Suprapubic skin (tissue), 4 donors: ENCODE results near the gene CNOT1. TPM values are rescaled to one million over a fixed set of nuclear protein-coding genes. Genes with fewer than 3 reads are reported as not detected.

Experiments used
- DNase-seq, 2 donors: peaks; one replicate each; pipeline ENCODE4 v3.0.0-alpha.2; 2019; ENCODE audit warnings: low spot score in 2 of 2
- H3K27ac ChIP-seq: fragments of 200-600 bp; sonication (generic); one replicate; pipeline ENCODE4 v1.5.1; 2019
- H3K27me3 ChIP-seq: fragments of 200-600 bp; sonication (generic); one replicate; pipeline ENCODE4 v1.5.1; 2019
- H3K36me3 ChIP-seq: fragments of 200-600 bp; sonication (generic); one replicate; pipeline ENCODE4 v1.5.1; 2019
- H3K4me1 ChIP-seq: fragments of 200-600 bp; sonication (generic); one replicate; pipeline ENCODE4 v1.5.1; 2019
- H3K4me3 ChIP-seq: fragments of 200-600 bp; sonication (generic); one replicate; pipeline ENCODE4 v1.5.1; 2019; ENCODE audit warnings: mild to moderate bottlenecking
- H3K9me3 ChIP-seq: fragments of 200-600 bp; sonication (generic); one replicate; pipeline ENCODE4 v1.5.1; 2019
- CTCF ChIP-seq, 2 donors: fragments of 200-600 bp in 1 of 2; fragments of 450-650 bp in 1 of 2; sonication (generic) in 1 of 2; IDR thresholded peaks; one replicate each; pipeline ENCODE4 v1.5.1; 2016 to 2019; ENCODE audit warnings: antibody characterized with exemption in 2 of 2, mild to moderate bottlenecking in 1 of 2, moderate library complexity in 1 of 2
- EP300 ChIP-seq: sonication (generic); formaldehyde crosslinking; IDR thresholded peaks from one replicate; pipeline ENCODE4 v1.6.1; 2017; ENCODE audit warnings: antibody characterized with exemption
- POLR2A ChIP-seq, 2 donors: fragments of 450-650 bp; IDR thresholded peaks; one replicate each; pipeline ENCODE4 v1.6.1; 2017; ENCODE audit warnings: antibody characterized with exemption in 2 of 2, mild to moderate bottlenecking in 2 of 2, moderate library complexity in 2 of 2
- POLR2AphosphoS5 ChIP-seq, 3 donors: sonication (generic); formaldehyde crosslinking; IDR thresholded peaks; one replicate each; pipeline ENCODE4 v1.6.1; 2017; ENCODE audit warnings: antibody characterized with exemption in 3 of 3
- WGBS: methylation state at CpG from one replicate; pipeline ENCODE4 v1.1.5; 2018; 5-methylcytosine and 5-hydroxymethylcytosine counted together
- total RNA-seq, 4 donors: library from RNA; depleted of rRNA; stranded (reverse); fragments of >200 nt; gene quantifications; one replicate each; pipeline ENCODE4 v1.1.0, GENCODE V29; 2016

Gene CNOT1
- total RNA-seq, 4 donors from 2014 or later = 94.8 to 238 (median 143) TPM

DNA sequence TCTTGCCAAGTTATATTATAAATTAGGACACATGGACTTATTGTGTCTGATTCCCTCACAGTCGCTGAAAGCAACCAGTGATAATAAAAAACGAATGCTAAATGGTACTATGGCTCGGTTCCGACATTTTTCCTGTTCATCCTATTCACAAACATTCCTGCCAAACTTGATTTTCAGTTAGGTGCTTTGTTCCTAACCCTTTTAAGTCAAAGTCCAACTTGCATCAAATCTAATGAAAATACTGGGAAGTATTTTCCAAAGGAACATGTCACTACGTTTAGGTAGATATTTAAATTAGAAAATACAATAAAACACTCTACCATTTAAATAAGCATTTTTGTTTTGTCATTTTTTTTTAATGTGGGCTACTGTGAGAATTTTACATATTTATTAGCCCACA is 93.3 kb downstream of the CNOT1 start:
- TF ChIP-seq CTCF (IDR thresholded peaks at IDR 0.05) (no peak), POLR2AphosphoS5 (IDR thresholded peaks at IDR 0.05) (no peak), EP300 (no peak), POLR2A (IDR thresholded peaks at IDR 0.05) (no peak)

DNA sequence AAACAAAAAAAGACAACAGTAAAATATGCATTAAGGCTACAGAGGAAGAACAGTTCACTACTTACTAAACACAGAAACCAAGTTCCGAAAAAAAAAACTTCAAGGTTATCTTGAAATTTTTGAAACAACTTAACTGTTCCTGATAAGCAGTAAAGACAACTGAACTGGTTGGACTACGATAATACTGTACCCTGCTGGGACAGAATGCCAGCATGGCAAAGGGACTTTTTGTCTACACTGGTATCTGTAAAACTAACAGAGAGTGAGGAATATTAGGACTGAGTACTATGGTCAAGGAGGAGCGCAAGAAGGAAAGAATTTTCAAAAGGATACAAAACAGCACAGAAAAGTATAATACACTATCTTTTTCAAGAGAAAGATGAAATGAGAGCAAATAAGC is 94.5 kb downstream of the CNOT1 start:
- no peak overlapping the region for H3K4me3 ChIP-seq
- H3K4me1 ChIP-seq = no peaks in the 10 kb centered on the region
- no peaks in the 10 kb centered on the region for H3K9me3 ChIP-seq
- no peak for DNase-seq
- no peak overlapping the region for H3K27ac ChIP-seq
- H3K27me3 ChIP-seq = no peaks in the 10 kb centered on the region
- 90% methylated on average over 3 of the region's 3 CpGs for WGBS
- peaks cover 98% of the 10 kb centered on the region for H3K36me3 ChIP-seq
- no peak for TF ChIP-seq EP300
- no peak for TF ChIP-seq POLR2A (IDR thresholded peaks at IDR 0.05)
- TF ChIP-seq CTCF (IDR thresholded peaks at IDR 0.05) = no peak
- no peak for TF ChIP-seq POLR2AphosphoS5 (IDR thresholded peaks at IDR 0.05)

More for the DNA sequence above, 93.3 kb downstream of the CNOT1 start:
- no peaks in the 10 kb centered on the region for H3K27me3 ChIP-seq
- peaks cover 98% of the 10 kb centered on the region for H3K36me3 ChIP-seq
- H3K4me1 ChIP-seq = no peaks in the 10 kb centered on the region
- H3K4me3 ChIP-seq = no peak overlapping the region
- H3K9me3 ChIP-seq = no peaks in the 10 kb centered on the region
- DNase-seq = no peak
- WGBS = 87% methylated on average over 5 of the region's 5 CpGs
- H3K27ac ChIP-seq = no peak overlapping the region

GRCh38 chr16:58533751-58534470 is 95.7 kb downstream of the CNOT1 start:
- Histone ChIP-seq H3K27ac (no peak overlapping the region), H3K4me1 (no peaks in the 10 kb centered on the region), H3K9me3 (no peaks in the 10 kb centered on the region), H3K4me3 (no peak overlapping the region), H3K36me3 (peaks cover 98% of the 10 kb centered on the region), H3K27me3 (no peaks in the 10 kb centered on the region)
- no peak for DNase-seq
- no peak for TF ChIP-seq EP300
- TF ChIP-seq POLR2A (IDR thresholded peaks at IDR 0.05) = no peak
- no peak for TF ChIP-seq CTCF (IDR thresholded peaks at IDR 0.05)
- no peak for TF ChIP-seq POLR2AphosphoS5 (IDR thresholded peaks at IDR 0.05)
- WGBS = 90% methylated on average over 14 of the region's 14 CpGs

DNA sequence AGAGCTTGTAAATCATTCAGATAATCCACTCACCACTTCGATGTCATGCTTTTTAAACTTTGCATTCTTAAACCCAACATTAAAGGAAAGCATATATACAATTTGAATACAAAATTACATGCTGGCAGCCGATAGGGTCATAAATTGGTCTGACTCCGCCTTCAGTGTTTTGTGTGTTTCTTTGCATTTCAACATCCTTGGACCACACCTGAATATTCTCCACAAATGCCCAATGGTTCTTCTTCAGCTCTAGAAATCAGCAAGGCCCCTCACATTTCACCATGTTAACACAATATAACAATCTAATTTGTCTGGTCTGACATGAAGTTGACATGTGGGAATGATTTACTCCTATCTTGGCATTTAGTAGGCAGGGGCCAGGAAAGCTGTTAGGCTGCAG is 97.2 kb downstream of the CNOT1 start:
- DNase-seq = no peak
- Histone ChIP-seq H3K4me1 (no peaks in the 10 kb centered on the region), H3K4me3 (no peak overlapping the region), H3K27ac (no peak overlapping the region), H3K36me3 (peaks cover 98% of the 10 kb centered on the region), H3K9me3 (no peaks in the 10 kb centered on the region), H3K27me3 (no peaks in the 10 kb centered on the region)
- TF ChIP-seq POLR2AphosphoS5 (IDR thresholded peaks at IDR 0.05) (no peak), POLR2A (IDR thresholded peaks at IDR 0.05) (no peak), CTCF (IDR thresholded peaks at IDR 0.05) (no peak), EP300 (no peak)
- 80% methylated on average over 3 of the region's 3 CpGs for WGBS

GRCh38 chr16:58530179-58530578 is 99.4 kb downstream of the CNOT1 start:
- TF ChIP-seq POLR2A (IDR thresholded peaks at IDR 0.05) (no peak), EP300 (no peak), CTCF (IDR thresholded peaks at IDR 0.05) (no peak), POLR2AphosphoS5 (IDR thresholded peaks at IDR 0.05) (no peak)
- WGBS = 88% methylated on average over 5 of the region's 5 CpGs
- Histone ChIP-seq H3K9me3 (no peaks in the 10 kb centered on the region), H3K36me3 (peaks cover 93% of the 10 kb centered on the region), H3K4me1 (no peaks in the 10 kb centered on the region), H3K4me3 (no peak overlapping the region), H3K27ac (no peak overlapping the region), H3K27me3 (no peaks in the 10 kb centered on the region)
- no peak for DNase-seq
